HG03139 (cell line): Measurements from ENCODE around the gene EYS.
"Not testable (repeated sequence)": the region's sequence is repeated elsewhere in the genome, so short reads cannot be mapped to it uniquely, and the experiment has no call there.

Source experiments
- ATAC-seq: cut with Tn5 transposase; IDR thresholded peaks from one replicate; pipeline ENCODE4 v1.9.1; 2021; ENCODE audit not compliant: unreplicated experiment

Gene EYS

DNA sequence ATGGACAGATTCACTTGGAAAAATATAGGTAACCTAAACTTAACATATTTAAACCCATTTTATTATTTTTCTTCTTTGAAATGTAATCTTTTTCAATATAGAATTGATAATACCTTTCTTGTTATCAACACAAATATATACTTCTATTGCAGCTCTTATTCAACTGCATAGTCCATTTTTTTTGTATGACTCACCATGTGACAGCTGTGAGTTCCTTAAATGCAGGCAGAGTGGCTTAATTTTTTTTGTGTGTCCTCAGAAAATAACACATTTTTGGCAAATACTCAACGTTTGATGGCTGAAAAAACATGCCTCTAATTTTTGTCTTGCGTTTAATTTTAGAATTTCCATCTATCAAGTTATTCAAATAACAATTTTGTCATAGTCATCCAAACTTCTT lies 1616.7 kb downstream of the EYS start:
- no peak for ATAC-seq

DNA sequence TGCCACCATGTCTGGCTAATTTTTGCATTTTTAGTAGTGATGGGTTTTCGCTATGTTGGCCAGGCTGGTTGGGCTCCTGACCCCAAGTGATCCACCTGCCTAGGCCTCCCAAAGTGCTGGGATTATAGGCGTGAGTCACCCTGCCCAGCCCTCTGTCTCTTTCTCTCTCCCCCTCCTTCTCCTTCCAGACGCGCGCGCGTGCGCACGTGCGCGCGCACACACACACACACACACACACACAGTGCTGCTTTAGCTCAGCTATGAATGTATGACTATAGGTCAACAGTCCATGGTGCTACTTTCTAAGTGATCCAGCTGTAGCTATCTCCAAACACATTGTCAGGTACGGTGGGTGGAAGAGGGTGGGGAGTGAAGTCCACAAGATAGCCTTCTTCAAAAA lies 1621.9 kb downstream of the EYS start:
- ATAC-seq: no peak

DNA sequence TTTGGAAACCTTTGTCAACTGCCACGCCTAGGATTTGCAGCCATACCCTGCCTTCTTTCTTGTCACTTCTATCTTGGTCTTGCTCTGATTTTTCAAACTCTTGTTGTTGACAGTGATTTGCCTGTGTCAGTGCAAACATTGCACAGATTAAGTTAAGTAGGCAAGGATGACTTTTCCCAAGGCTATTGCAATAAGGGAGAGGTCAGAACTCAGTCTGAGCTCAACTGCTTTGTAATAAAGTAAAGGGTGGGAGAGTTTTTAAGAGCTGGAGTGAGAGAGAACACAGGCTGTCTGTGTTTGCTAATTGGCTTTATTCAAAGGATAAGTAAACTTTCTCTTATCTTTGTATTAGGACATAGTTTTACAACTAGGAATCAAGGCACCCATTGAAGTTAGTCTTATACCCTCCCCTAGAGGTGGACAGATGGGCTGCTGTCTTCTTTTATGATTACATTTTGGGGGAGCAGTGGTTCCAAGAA lies 1622.8 kb downstream of the EYS start:
- ATAC-seq: no peak

DNA sequence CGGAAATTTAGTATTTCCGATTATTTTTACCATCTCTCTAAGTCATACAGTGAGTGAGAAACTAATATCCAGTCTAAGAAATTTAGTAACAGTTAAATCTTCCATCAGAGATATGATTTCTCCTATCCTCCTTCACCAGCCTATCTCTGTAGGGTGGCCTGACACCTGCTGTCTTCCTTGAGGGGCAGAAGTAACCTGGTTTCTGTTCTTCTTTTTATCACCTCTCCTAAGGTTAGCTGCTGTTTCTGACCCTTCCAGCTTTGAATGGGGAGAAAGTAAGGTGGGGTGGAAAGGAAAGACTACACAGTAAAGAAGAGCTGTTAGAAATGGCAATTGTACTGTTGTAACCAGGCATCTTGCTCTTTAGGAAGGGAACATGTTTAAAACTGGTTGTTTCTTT lies 1623.8 kb downstream of the EYS start:
- no peak for ATAC-seq

DNA sequence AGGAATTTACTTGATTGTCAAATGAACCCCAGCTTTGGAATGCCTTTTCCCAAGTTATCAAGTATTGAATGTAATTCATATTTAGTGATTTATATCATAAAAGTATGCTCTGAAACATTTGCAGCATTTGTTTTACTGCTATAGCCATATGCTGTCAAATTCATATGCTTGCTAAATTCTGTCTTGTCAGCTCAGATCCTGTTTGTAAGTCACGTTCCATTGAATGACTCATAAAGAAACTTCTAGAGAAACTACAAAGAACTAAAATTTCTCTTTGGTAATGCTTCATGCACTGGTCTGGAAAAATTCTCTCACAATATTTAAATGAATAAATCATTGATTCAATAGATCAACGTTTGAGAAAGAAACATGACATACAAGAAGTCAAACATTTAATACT lies 1625.6 kb downstream of the EYS start:
- ATAC-seq: no peak

DNA sequence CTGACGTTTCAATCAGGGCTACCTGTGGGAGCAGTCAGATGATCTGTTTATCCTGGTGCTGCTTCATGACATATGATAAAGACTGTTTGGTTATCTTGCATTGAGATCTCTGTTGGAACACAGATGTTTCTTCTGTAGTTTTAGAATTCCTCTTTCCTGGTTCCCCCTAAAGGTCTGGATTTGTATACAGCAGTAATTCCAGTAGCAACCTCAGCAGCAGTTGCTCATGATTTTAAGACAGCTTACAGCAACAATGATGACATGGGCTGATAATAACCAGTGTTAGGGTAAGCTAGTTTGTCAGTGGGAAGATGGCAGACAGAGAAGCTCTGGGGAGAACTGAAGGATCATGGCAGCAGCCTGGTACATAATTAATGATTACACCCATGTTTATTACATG lies 1632.0 kb downstream of the EYS start:
- ATAC-seq: no peak

DNA sequence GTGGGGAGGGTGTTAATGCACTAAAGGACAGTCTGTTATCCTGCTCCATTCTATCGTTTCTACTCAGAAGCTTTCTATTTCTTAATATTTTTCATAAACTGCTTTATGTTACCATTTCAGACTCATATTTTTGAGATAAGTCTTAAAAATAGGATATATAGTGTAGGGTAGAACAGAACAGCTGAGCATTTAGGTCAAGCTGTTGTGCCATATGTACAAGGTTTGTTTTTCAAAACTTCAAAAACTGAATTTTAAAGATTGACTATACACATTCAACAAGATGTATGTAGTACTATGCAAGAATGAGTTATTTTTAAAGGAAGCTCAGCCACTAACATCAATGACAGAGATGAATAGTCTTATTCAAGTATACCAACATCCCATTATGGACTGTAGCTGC lies 1634.3 kb downstream of the EYS start:
- ATAC-seq: no peak

DNA sequence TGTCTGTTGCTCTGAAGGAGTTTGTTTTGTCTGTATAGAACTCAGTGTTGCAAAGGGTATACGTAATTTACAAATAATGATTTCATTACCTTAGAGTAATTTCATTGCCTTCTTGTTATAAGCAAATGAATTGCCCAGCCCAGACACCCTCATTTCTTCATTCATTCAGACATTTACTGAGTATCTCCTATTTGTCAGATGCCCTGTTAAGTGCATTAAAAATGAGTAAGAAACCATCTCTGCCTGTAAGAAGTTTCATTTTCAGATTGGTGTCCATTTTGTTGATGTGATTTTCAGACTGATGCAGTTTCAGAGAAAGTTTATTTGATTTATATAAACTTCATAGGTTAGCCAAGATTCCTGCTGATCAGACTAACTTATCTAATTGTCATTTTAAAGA lies 1642.1 kb downstream of the EYS start:
- no peak for ATAC-seq

DNA sequence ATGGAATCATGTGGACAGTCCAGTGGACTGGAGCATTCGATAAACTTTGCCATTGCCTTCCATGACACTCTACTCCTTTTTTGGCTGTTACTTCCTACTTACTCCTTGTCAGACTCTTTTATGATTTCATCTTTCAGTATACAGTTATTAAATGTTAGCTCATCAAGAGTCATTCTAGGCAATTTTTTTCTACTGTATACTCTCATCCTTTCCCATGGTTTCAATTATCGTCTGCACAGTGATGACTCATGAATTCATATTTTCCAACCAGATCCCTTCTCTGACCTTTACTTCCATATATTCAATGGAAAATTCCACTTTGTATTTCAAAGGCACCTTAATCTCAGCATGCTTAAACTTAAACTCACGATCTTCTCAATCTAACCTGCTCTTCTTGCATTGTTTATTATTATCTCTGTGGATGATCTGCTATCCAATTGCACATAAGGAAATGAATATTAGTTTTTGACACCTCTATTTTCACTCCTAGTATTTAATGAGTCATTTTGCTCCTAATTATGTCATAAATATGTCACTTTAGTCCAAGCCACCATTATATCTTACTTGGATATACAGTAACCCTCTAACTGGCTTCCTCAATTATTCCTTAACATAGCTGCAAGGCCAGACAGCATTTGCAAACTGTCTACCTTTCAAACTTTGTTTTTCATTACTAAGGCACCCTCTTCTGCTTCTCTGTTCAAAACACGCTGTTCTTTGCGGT lies 1643.9 kb downstream of the EYS start:
- no peak for ATAC-seq

DNA sequence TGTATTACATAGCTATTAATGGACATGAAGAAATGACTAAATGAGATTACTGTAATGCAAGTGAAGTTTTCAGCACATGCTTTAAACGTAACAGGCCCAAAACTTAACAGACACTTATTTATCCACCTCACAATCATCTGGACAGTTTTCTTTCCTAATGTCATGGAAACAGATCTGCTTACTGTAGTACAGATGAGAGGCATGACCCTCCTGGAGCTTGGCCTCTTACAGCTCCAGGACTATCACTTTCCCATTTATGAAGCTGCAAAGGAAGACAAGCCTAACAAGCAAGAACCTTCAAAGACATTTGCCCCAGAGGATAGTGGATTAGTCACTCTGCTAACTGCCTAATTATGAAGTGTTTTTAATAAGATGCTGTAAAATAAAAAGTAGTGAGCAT lies 1652.2 kb downstream of the EYS start:
- no peak for ATAC-seq

DNA sequence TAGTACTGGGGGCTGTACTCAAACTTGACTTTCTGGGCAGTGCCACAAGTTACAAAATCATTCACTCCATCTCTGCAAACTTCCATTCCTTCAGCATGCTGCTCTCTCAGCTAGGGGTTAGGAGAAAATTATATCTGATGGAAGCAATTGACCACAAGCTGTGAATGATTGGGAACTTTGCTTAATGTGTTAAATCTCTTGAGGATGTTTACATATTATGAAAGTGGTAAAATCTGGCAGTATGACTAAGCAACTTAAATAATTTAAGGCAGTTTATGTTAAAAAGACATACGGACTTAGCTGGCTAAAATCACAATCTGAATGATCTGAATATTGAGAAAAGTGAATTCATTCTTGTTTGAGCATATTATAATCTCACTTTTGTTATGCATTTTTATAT lies 1656.4 kb downstream of the EYS start:
- ATAC-seq: no peak

DNA sequence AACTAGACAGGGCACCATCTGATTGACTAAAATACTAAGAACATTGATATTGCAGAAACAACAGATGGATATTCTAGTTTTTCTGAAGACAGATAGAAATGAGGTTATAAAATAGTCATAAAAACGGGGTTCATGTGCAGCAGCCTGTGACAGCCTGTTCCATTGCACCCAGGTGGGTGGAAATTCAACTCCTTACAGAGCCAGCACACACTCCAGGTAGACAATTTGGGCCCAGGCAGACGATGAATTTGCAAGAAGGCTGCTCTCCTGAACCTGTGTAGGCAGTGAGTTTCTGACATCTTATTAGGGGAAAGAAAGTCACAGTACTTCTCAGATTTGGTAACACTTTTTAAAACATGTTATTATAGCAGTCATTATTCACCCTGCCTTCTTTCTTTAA lies 1657.3 kb downstream of the EYS start:
- no peak for ATAC-seq

DNA sequence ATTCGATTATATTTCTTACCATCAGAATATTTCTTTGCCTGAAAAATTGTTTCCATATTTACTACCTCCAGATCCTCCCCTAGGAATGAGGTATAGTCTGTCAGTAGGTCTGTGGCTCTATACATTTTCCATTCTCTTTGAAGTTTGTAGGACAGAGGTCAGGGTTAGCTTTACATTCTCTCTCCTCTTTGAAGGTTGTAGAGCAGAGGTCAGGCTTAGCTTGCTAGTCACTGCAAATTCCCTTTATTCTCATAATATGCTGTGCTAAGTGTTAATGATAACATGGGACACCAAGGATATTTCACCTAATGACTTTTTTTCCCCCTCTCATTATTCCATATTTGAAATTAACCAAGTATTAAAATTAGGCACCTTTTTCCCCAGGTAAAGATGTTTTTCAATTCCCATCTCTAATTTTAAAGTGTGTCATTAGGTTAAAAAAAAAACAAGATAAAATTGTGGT lies 1660.2 kb downstream of the EYS start:
- ATAC-seq: no peak

DNA sequence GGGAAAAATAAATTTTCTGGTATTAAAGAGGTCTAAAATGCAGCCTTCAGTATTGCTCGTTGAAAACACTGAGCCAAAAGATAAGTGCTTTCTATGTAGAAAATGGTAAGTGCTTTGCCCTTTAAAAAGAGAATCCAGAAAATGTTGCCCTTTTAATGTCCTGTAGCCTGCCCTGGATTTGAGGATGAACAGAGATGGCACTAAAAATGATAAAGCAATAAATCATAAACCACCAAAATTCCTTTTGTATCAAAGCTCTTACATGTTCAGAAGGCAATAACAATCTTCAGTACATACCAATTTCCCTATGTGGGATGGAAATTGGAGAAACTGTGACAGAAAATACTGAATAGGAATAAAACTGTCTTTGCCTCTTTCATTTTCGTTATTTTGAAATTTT lies 1665.7 kb downstream of the EYS start:
- no peak for ATAC-seq

DNA sequence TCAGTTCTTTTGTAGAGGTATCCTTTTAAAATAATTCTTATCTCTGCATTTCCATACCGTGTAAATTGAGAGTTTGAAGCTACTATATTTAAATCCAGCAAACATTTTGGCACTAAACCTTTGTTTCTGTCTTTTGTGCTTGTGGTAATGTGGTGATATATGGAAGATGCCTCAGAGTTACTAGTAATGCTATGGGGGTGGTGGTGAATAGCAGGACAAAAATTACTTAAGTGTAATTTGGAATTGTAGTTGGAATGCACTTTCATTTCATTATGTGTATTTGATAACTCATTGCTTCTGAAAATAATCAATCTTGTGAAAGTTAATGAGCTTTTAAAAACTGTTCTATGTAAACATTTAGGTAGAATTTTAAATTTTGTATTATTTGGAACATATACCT lies 1666.9 kb downstream of the EYS start:
- no peak for ATAC-seq

DNA sequence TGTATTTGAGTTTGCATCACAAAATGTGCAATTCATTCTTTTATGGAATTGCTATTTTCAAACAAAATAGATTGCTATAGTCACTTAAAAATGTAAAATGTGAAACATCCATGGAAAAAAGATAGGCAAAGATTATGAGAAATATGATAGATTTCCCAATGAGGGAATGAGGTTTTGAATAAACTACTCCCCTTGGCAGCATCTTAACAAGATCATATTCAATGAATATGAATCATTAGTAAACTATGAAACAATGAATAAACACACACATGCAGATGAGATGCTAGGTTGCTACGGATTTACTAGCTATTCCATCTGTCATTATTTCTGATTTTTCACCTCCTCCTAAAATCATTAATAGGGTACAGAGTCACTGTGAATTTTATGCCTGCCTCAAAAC lies 1669.6 kb downstream of the EYS start:
- no peak for ATAC-seq

DNA sequence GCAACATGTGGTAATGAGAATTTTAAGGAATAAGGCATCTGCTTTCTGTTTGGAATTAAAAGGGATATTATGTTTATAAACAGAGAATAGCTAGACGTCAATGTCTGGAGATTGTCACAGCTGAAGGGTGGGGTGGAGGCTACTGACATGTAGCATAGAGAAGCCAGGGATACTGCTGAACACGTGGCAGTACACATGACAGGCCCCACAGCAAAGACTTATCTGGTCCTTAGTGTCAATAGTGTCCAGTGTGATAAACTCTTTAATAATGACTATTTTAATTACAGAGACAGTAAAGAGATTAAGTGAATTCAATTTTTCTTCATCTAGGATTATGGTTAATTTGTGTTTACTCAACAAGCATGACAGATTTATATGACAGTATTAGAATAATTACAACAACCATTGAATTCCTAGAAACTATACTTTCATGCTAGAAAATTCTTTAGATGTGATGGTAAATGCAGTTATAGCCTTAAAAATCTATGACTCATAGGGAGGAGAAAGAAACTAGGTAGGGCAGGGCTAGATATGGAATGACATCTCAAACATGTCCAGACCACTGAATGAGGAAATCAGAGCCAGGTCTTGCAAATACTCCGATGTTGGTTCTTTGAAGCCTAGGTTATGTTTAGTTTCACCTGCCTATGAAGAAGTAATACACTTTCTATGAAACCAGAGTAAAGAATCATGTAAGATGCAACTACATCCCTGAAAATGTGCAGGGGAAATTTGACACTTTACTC lies 1671.9 kb downstream of the EYS start:
- no peak for ATAC-seq

DNA sequence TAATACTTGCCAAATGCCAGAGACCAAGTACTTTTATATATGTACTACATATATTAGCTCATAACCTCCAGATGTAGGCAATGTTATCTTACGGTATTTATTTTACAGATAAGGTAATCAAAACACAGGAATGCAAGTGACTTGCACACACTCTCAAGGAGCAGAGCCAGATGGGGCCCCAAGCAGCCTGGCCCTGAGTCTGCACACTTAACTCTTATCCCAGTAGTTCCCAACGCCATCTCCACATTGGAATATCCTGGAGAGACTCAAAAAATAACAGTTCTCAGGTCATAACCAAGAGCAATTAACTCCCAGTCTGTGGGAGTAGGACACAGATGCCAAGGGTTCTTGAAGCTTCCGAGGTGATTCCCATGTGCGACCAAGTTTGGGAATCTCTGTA lies 1672.7 kb downstream of the EYS start:
- ATAC-seq: no peak

DNA sequence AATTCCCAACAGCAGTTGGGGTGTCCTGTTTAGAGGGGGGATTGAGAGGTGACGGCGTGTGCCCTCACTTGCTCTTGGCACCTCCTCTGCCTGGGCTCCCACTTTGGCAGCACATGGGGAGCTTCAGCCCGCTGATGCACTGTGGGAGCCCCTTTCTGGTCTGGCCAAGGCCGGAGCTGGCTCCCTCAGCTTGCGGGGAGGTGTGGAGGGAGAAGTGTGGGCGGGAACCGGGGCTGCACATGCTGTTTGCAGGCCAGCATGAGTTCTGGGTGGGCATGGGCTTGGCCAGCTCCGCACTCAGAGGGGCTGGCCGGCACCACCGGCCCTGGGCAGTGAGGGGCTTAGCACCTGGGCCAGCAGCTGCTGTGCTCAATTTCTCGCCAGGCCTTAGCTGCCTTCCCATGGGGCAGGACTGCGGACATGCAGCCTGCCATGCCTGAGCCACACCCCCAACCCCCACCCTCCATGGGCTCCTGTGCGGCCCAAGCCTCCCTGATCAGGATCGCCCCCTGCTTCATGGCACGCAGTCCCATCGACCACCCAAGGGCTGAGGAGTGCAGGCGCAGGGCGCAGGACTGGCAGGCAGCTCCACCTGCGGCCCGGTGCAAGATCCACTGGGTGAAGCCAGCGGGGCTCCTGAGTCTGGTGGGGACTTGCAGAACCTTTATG lies 1675.9 kb downstream of the EYS start:
- not testable (repeated sequence) for ATAC-seq

DNA sequence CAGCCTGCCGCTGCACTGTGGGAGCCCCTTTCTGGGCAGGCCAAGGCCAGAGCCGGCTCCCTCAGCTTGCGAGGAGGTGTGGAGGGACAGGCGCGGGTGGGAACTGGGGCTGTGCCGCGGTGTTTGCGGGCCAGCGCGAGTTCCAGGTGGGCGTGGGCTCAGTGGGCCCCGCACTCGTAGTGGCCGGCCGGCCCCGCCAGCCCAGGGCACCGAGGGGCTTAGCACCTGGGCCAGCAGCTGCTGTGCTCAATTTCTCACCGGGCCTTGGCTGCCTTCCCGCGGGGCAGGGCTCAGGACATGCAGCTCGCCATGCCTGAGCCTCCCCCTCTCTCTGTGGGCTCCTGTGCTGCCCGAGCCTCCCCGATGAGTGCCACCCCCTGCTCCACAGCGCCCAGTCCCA lies 1683.3 kb downstream of the EYS start:
- no peak for ATAC-seq

DNA sequence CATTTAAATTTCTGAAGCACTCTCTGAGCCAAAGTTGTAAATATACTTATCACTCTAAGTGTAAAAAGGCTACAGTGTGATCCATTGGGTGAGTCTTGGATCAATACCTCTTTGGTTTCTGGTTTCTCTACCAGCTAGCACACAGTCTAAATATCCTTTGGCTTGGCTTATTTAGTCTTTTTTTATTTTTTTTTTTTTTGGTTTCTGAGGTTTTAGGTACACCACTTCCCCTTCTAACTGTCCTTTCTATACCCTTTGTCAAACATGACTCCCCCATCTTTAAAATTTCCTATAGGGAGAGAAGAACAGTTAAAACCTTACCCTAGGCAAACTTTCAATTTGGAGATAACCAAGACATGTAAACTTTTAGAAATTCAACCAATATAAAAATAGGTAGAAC lies 1692.4 kb downstream of the EYS start:
- no peak for ATAC-seq

DNA sequence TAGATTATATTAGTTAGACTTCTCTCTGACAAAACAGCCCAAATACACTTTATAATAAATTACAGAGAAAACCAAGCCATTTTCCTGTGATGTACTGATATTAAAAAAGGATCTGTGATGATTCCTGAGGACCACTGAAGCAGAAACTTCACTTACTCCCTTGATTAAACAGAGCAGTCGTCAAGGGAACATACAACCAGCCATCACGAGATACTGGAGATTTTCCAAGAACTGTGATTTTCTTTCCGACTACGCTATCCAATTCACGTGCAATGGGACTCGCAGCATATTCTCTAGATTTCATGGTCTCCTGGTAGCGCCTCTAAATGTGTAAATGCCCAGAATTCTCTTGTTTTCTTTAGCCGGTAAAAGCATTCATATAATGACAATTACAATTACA lies 1694.0 kb downstream of the EYS start:
- no peak for ATAC-seq
